ENCODE measurements around the gene PFDN4.
"Not testable (repeated sequence)": the region's sequence is repeated elsewhere in the genome, so short reads cannot be mapped to it uniquely, and the experiment has no call there.

The PFDN4 gene

DNA sequence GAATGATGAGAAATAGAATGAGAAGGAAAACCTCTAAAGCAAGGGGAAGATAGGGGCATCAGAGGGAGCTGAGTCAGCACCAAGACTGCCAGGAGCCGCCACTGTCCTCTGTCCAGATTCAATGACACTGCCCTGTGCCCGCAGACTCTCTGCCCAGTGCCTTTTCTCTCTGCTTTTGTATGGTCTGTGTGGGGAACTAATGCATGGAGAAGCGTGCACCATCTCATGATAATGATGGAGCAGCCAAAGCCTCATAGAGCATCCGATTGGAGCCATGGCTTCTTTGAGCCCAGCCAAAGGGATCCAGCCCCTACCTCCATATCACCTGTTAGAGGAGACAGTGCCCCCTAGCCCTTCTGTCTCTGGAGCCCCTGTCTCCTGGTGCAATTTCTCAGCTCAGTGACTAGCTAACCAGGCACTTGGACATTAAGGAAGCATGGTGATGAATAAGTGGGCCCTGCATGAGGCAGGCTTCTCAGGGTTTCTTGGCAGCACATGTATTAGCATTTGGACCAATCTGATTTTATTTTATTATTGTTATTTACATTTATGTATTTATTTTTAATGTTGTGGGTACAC, 6.5 kb upstream of the PFDN4 start:
- DNase-seq = no peak

DNA sequence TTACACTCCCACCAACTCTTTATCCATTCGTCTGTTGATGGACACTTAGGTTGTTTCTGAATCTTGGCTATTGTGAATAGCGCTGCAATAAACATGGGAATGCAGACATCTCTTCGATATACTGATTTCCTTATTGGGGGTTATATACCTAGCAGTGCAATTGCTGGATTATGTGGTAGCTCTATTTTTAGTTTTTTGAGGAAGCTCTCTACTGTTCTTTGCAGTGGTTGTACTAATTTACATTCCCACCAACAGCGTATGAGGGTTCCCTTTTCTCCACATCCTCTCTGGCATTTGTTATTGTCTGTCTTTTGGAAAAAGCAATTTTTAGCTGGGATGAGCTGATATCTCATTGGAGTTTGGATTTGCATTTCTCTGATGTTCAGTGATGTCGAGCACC, 4.6 kb upstream of the PFDN4 start:
- no peak for DNase-seq

DNA sequence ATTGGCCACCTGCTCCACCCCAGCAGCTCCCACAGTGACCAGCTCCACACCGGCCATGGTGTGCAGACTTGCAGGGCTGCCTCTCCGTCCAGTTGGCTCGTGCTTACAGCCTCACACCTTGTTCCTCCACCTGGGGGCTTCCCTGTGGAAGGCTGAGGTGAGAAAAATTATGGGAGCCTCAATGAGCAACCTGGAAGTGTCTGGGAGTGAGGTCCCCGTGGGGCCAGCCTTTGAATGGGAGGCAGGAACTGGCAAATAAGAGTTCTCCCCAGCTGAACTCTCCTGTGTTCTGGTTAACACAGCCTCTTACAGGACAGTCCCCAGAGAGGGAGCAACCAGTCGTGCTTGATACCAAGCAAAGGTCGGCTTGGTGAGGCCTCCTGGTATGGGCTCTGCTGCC, 3.8 kb upstream of the PFDN4 start:
- no peak for DNase-seq

DNA sequence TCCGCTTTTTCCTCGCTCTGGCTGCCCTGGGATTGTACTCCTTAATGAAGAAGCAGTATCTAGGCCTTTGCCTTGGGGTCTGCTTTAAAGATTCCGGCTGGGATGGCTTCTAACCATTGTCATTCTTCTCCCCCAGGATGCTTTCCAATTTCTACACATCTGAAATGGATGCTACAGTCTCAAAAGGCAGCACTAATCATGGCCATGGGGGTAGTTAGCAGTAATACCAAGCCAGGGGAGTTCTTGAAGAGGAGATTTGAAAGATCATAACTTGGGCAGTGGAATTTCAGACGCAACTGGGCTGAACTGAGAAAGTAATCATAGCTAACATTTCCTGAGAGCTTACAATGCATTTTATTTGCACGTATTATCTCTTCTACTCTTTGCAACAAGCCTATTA, 3.4 kb upstream of the PFDN4 start:
- no peak for DNase-seq

DNA sequence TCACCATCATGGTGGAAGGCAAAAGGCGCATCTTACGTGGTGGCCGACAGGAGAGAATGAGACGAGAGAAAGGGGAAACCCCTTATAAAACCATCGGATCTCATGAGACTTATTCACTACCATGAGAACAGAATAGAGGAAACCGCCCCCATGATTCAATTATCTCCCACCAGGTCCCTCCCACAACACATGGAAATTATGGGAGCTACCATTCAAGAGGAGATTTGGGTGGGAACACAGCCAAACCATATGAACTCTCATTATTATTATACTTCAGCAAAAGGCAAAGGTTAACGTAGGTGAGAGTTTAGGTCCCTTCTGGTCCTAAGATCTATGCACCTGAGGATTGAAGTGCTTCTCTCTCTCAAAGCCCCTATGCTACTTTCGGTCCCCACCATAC, 2.4 kb upstream of the PFDN4 start:
- DNase-seq = no peak

DNA sequence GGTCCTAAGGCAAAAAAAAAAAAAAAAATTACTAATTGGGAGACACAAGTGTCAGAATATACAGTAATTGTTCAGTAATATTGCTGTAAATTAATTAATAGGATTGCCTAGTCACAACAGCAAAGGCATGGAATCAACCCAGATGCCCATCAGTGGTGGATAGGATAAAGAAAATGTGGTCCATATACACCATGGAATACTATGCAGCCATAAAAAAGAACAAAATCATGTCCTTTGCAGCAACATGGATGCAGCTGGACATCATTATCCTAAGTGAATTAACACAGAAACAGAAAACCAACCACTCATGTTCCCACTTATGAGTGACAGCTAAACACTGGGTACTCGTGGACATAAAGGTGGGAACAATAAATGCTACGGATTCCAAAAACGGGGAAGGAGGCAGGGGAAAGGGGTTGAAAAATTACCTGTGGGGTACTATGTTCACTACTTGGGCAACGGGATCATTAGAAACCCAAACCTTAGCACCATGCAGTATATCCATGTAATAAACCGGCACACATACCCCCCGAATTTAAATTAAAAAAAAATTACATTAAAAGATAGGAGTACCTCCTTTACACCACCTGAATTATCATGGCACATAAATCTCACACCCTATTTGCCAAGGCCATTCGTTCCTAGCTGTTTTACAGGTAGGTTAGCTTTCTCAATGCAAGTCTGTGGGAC, 689 bp upstream of the PFDN4 start:
- DNase-seq = no peak

DNA sequence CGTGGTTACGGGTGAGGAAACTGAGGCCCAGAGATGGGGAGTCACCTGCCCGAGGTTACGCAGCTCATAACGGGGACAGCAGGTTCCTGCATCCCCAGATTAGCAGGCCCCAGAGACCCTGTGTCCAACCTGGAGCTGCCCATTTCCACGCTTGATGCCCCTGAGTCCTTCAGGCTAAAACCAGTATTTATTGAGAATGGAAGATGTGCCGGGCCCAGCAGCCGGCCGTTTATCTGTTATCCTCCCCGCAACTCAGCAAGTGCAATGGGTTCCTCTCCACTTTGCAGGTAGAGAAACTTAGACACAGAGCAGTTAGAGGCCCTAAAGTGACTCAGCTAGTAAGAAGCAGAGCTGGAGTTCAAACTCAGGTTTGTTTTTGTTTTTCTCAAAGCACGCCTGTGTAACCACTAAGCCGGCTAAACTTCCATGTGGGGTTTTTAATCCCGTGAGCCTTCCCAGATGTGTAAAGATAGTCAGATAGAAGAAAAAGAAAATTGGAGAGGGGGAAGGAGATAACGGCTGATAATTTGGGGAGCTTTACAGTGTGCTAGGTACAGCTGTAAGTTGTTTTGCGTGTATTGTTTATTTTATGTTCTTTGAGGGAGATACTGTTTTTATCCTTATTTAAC, 775 bp downstream of the PFDN4 start:
- no peak for DNase-seq

DNA sequence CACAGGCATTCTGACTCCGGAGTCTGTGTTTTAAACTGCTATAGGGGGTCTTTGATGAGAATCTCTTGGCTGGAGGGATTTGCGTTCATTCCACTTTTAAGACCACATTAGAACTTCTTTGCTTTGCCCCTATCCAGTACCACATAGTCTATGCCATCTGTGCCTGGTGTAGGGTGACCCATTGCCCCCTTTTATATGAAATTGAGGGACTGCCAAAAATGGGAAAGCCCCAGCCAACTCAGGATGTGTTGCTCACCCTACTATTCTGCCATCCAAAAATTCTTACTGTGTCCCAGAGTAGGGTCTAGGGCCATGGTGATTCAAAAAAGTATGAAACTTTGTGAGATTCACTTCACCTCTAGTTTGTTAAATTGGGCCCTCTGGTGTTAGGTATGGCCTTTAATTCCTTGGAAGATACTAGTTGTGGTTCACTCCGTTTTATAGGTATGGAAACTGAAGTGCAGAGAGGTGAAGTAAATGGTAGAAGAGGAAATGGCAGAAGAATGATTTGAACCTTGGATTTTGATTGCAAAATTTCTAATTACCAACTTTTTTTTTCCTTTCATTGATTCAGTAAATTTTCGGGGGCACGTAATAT, 1.4 kb downstream of the PFDN4 start:
- DNase-seq = no peak

DNA sequence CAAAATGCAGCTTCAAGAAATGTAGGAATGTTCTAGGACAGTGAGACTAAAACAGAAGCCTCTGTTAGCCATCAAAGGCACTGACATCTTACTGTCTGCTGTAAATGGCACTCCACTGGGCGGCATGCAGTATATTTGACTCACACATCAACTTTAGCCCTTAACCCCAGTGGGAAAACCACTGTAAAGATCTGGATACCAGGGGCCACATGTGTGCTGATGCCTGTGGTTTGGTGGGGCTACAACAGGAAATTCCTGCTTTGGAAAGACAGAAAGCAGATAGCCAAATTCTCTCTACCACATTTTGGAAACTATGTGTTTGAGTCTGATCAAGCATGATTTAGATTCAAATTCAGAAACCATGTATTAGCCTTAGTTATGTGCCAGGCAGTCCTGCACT, 4.3 kb downstream of the PFDN4 start:
- no peak for DNase-seq

DNA sequence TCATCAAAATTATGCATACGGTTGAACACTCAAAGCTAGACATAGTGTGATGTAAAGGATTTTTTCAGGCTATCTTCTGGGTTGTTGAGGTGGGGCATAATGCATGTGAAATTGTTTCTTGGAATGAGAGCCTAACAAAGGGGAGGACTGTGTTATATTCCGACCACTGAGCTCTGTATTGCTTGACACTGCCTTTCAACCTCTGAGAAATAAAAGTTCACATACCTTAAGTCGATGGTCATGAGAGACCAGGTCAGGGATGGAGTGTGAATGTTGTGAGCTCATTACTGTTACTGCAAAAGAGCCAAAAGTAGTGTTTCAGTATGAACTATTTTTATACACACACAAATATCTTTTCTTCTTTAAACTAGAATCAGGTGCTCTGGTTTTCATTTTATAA, 5.0 kb downstream of the PFDN4 start:
- no peak for DNase-seq

DNA sequence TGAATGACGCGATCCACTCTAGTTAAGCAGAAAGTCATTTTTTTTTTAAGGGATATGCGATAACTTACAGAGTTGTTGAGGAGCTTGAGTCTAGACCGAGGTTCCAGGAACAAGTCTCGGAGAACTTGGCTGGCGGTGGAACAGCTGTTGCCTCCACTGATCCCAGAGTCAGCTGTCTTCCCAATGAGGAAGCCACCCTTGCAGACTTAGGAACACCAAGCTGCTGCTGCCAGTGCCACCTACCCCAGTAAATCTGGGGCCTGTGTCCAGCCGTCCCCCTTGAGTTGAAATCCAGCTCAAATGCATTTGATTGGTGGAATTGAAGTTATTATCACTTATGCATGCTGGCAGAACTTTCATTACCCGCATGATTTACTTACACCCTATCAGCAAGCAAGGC, 6.7 kb downstream of the PFDN4 start:
- no peak for DNase-seq

DNA sequence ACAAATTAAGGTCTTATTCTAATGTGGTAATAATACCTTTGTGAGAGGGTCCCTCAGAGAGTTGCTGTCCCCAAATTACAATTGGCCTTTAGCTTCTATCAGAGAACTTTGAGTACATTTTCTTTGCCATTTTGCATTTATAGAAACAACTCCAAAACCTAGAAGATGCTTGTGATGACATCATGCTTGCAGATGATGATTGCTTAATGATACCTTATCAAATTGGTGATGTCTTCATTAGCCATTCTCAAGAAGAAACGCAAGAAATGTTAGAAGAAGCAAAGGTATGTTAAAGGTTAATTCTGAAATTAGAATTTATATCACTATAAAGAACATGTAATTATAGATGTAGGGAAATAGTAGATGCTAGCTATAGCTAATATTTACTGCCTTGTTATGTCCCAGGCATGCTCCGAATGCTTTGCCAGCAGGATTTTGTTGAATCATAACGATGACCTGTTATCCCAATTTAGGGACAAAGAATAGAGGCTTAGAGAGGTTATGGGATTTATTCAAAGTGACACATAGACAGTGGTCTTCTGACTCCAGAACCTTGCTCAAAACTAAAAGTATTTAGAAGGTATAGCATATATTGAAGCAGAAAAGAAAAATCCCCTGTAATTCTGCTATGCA, 7.4 kb downstream of the PFDN4 start:
- no peak for DNase-seq

DNA sequence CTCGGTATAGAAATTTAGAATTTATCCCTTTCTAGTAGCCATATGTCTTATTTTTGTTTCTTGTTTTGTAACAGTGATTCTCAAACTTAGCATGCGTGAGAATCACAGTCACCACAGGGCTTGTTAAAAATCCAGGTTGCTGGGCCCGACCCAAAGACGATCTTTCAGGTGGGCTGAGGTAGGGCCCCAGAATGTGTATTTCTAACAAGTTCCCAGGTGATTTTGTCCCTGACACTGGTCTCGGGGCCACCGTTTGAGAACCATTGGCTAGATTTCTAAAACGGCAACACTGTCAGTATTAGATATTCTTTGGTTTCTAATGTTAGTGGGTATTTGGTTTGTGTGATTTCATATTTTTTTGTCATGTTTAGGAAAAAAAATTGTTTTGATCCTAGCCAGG, 9.9 kb downstream of the PFDN4 start:
- DNase-seq = no peak

DNA sequence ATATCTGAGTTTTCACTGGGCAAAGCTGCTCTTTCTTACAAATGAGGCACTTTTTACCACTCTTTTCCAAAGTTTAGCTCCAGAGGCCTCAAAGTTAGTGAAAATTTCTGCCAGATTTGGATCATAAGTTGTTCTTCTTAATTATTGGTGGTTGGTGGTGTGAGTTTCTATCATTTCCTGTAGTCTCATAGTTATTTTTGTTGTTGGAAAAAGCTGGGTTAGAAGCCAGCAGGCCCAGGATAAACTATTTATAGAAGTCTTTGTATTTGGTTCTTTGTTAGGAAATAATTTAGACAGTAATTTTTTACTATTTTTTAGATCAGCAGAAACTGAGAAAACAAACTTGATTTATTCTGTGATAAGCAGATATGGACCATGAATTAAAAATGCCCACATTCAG, 10.6 kb downstream of the PFDN4 start:
- no peak for DNase-seq

DNA sequence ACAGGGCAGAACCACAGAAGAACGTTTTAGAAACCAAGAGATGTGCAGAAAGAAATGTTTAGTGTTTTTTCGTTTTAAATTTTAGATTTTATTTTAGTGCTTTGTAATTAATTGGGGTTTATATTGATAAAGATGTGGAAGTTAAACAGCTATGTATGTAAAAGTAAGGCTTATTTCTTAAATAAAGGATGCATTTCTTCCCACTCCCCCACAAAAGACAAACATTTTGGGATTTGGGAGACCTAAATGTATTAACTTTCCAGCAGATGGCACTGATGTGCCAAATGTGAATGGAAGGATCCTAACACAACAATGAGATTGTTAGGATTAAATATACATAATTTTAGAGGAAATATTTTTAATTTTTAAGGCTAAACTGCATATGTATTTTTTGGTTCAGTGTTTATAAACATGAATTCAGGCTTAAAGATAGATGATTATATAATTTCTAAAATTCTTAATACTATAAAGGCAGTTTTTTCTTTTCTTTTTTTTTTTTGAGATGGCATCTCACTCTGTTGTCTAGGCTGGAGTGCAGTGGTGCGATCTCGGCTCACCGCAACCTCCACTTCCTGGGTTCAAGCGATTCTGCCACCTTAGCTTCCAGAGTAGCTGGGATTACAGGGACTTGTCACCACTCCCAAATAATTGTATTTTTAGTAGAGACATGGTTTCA, 12.0 kb downstream of the PFDN4 start:
- DNase-seq = no peak

DNA sequence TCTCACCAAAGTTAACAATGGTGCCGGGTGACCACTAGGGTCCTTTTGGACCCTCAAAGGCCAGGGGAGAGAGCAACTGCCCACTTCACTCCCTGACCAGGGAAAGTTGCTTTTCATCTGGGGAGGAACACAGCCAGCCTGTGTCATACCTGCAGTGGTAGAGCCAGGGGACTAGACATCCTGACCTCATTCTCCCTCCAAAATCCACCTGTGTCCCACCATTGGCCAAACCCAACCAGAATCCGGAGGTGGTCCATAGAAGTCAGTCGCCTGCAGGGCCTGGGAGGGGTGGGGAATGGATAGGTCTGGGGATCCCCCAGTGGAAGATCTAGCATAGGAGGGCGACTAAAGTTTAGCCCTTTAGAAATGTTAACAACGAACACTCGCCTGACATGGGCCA, 12.8 kb downstream of the PFDN4 start:
- no peak for DNase-seq

DNA sequence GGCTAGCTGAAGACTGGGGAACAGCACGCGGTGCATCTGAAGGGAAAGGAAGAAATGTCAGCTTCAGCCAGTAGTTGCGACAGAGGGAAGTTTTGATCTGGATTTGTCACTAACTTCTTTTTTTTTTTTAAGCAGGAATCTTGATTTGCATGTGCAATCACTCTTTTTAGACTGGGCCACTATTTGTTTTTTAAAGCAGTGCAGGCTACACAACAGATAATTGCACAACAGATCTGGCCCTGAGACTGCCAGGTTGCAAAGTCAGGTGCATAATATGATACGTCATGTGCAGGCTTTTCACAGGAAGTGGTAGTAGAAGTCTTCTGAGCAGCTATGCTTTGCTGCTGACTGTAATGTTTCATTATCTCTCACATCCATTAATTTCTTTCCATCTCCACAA, 13.5 kb downstream of the PFDN4 start:
- no peak for DNase-seq

DNA sequence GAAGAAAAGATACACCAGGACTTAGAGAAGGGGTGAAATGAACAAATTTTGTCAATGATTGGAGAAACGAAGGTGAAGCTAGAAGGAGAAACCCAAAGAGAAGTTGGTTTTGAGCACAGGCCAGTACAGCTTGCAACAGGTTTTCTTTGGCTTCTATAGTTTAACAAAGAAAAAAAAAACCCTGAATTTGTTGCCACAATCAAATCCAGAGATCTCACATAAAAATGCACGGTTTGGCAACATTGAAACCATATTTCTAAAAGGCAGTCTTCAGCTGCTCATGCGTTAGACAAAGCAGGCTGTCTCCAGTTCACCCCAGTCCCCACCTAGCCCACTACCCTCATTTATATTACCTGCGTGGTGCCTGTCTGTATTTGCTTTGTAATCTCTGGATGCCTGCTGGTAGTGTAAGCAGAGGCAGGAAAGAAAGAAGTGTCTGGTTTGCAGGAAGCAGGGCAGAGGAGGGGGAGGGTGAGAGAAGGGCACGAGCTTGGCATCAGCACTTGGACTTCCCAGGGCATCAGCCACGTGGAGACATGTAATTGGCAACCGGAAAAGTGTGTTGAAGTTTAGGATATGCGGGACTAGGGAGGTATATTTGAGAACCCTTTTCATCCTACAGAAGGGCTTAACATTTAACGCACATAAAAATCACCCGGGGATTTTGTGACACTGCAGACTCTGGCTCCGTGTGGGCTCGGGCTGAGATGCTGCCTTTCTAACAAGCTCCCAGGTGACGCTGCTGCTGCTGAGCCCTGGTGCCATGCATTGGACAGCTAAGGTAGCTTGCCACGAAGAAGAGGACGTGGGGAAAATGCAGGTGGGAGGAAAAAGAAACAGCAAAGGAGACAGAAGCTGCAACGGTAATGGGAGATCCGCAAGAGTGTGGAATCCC, 14.4 kb downstream of the PFDN4 start:
- DNase-seq = no peak

DNA sequence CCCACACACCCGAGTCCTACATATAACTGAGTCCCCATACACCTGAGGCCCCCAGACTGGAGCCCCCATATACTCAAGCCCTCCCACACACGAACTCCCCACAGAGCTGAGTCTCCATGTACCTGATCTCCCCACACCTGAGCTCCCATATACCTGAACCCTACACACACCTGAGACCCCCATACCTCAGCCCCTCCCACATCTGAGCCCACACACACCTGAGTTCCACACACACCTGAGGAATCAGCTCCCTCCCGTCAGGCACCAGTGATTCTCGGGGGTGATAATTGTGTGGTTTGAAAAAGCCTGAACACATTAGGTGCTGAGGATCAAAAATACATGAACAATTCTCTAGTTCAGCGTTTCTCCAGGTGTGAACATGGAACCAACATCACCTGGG, 15.4 kb downstream of the PFDN4 start:
- DNase-seq = no peak

DNA sequence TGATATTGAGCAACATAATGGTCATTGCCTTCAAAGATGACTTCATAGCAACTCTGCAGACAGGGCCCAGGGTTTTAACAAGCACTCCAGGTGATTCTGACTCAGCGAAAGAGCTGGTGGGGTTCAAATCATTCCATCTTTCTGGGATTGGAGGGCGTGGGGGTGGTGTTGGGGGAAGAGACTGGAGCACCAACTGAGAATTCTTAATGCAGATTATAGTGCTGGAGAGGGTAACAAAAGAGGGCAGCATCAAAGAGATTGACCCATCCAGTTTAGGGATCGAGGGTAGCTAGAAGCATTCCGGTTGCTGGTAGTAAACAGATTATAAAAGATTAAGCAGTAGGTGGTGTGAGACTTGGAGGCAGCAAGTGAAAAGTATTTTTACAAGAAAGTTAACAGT, 15.9 kb downstream of the PFDN4 start:
- no peak for DNase-seq

DNA sequence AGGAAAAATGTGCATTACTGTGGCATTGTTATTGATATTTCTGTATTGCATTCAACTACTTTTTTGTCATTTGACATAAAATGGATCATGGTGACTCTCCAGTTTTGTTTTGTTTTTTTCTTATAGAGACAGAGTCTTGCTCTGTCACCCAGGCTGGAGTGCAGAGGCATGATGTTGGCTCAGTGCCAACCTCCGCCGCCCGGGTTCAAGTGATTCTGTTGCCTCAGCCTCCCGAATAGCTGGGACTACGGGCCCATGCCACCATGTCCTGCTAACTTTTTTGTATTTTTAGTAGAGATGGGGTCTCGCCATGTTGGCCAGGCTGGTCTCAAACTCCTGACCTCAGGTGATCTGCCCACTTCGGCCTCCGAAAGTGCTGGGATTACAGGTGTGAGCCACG, 16.8 kb downstream of the PFDN4 start:
- not testable (repeated sequence) for DNase-seq

DNA sequence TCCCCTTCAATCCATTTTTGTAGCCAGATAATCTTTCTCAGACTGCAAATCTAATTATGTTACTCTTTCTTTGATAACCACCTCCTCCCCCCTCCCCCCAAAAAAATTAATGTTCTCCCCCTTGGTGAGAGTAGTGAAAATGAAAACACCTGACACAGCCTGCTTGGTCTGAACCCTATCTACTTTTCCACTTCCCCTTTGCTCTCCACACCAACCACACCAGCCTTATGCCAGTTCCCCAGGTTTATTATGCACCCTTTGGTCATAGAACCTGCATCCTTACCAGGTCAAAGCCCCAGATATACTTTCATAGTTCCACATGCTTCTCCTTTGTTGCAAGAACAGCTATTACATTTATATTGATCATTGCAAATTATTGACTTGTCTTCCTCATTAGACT, 19.4 kb downstream of the PFDN4 start:
- no peak for DNase-seq
